Measurements from ENCODE around the gene TRIAP1. TPM values are rescaled to one million over a fixed set of nuclear protein-coding genes. Genes with fewer than 3 reads are reported as not detected.

The TRIAP1 gene
- total RNA-seq, 1 experiment from 2014 or later = 50.2 TPM

DNA sequence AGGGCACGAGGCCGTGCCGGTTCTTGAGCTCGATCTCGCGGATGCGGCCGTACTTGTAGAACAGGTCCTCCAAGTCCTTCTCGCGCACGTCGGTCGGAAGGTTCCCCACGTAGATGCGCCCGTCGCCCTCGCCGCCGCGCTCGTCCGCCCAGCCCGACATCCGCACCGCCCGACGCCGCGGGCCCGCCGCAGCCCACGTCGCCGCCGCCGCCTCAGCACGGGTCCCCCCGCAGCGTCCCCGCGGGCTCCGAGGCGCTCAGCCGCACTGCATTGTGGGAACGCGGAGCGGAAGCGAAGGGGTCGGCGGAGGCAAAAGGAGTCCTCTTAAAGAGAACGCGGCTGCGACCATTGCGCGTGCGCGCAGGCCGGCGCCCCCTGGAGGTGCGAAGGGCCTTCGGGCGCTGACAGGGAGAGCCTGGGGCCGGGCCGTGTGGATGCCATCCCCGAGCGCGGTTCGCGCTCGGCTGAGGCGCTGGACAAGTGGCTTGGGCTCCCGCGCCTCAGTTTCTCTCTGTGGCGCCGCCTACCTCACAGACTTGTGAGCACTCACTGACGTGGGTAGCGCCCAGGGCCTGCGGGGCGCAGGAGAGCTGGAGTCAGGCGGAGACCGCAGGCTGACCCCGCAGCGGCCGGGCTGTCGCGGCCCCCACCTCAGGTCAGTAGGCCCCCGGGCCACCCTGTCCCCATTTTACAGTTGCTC is 23.4 kb upstream of the TRIAP1 start, which contains the start of gene SRSF9:
Gene SRSF9 (minus strand): TSS at position 299 of the 700 bp plus-strand sequence. CDS start 139 bp downstream, at position 160.
- TF ChIP-seq, protein P1, sequence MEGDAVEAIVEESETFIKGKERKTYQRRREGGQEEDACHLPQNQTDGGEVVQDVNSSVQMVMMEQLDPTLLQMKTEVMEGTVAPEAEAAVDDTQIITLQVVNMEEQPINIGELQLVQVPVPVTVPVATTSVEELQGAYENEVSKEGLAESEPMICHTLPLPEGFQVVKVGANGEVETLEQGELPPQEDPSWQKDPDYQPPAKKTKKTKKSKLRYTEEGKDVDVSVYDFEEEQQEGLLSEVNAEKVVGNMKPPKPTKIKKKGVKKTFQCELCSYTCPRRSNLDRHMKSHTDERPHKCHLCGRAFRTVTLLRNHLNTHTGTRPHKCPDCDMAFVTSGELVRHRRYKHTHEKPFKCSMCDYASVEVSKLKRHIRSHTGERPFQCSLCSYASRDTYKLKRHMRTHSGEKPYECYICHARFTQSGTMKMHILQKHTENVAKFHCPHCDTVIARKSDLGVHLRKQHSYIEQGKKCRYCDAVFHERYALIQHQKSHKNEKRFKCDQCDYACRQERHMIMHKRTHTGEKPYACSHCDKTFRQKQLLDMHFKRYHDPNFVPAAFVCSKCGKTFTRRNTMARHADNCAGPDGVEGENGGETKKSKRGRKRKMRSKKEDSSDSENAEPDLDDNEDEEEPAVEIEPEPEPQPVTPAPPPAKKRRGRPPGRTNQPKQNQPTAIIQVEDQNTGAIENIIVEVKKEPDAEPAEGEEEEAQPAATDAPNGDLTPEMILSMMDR (IDR thresholded peaks at IDR 0.05; ENCODE audit: unreplicated experiment) = peak; percentile 93
- no TSS peak for BruUV-seq (replicated peaks)
- Mint-ChIP-seq H3K9me3 (ENCODE audit: unreplicated experiment) (no peaks in the 10 kb centered on the region), H3K27ac (ENCODE audit: low read depth, unreplicated experiment) (peak within 1 kb of the TSS; percentile 75), H3K27me3 (ENCODE audit: insufficient read depth, unreplicated experiment) (no peaks in the 10 kb centered on the region), H3K4me3 (ENCODE audit: unreplicated experiment) (peak within 1 kb of the TSS; percentile 88), H3K36me3 (ENCODE audit: insufficient read depth, unreplicated experiment) (peaks cover 40% of the 10 kb centered on the region), H3K4me1 (ENCODE audit: insufficient read depth, unreplicated experiment) (peaks cover 19% of the 10 kb centered on the region)
- DNase-seq (ENCODE audit: unreplicated experiment) = peak; percentile 95
- ChIA-PET CTCF (interaction anchor here (0.7 to 5.1 kb wide), 18 partner anchors 10 to 1610 kb away, joined by 3 to 42 read pairs (median 4); partner anchors contain the start of genes COX6A1 and DYNLL1), POLR2A (interaction anchor here (0.6 to 6.6 kb wide), 11 partner anchors 23 to 269 kb away, joined by 3 to 56 read pairs (median 9); partner anchors contain the start of genes COQ5, COX6A1, DYNLL1 and GATC)
- intact Hi-C loops (cut with micrococcal nuclease) = loop anchor here (1.0 to 2.0 kb wide), 2 partner anchors 26 to 145 kb away; no protein-coding TSS in a partner anchor

GRCh38 chr12:120468821-120469449 is 22.8 kb upstream of the TRIAP1 start:
- Mint-ChIP-seq H3K27ac (ENCODE audit: low read depth, unreplicated experiment) (peak overlapping the region; percentile 75), H3K9me3 (ENCODE audit: unreplicated experiment) (no peaks in the 10 kb centered on the region), H3K4me3 (ENCODE audit: unreplicated experiment) (peak overlapping the region; percentile 88), H3K36me3 (ENCODE audit: insufficient read depth, unreplicated experiment) (peaks cover 42% of the 10 kb centered on the region), H3K27me3 (ENCODE audit: insufficient read depth, unreplicated experiment) (no peaks in the 10 kb centered on the region), H3K4me1 (ENCODE audit: insufficient read depth, unreplicated experiment) (peaks cover 17% of the 10 kb centered on the region)
- BruUV-seq (replicated peaks) = no TSS peak
- ChIA-PET POLR2A (interaction anchor here (0.6 to 6.6 kb wide), 18 partner anchors 9 to 1305 kb away, joined by 3 to 56 read pairs (median 4); partner anchors contain the start of genes COQ5, COX6A1, DYNLL1 and GATC), CTCF (interaction anchor here (0.6 to 5.1 kb wide), 12 partner anchors 12 to 619 kb away, joined by 3 to 42 read pairs (median 6); partner anchors contain the start of genes COX6A1, DYNLL1, GATC and TRIAP1)
- intact Hi-C loops (cut with micrococcal nuclease) = loop anchor here (1.0 to 2.0 kb wide), 2 partner anchors 26 to 144 kb away; no protein-coding TSS in a partner anchor
- DNase-seq (ENCODE audit: unreplicated experiment) = peak; percentile 5
- TF ChIP-seq, protein P1 (IDR thresholded peaks at IDR 0.05; ENCODE audit: unreplicated experiment) = no peak

DNA sequence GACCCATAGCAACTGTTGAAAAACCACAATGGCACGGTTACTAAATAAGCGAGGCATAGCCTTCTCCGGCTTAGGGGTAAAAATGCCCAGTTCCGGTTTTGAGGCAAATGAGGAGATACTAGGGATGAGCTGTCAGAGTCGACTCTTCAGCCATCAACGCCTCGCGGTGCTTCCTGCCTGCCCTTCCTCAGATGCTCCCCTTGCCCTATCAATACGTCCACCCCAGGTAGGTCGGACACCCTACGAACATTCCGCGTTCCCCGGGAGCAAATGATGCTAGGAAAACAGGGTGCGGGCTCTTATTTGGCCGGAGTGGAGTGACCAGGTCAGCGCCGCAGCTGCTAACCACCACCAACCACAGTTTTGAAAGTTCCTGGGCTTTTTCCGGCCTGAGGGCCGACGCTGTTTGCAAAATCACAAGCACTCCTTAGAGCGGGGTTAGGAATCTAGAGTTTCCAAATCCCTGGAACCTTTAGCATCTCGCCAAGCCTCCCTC is 22.2 kb upstream of the TRIAP1 start:
- CTCF ChIA-PET = interaction anchor here (0.6 to 5.1 kb wide), 10 partner anchors 11 to 619 kb away, joined by 3 to 42 read pairs (median 10); partner anchors contain the start of genes COX6A1, DYNLL1, GATC and TRIAP1
- TSS peak; percentile 32 for BruUV-seq (replicated peaks)
- TF ChIP-seq, protein P1 (IDR thresholded peaks at IDR 0.05; ENCODE audit: unreplicated experiment) = no peak
- Mint-ChIP-seq H3K27me3 (ENCODE audit: insufficient read depth, unreplicated experiment) (no peaks in the 10 kb centered on the region), H3K4me1 (ENCODE audit: insufficient read depth, unreplicated experiment) (peaks cover 17% of the 10 kb centered on the region), H3K27ac (ENCODE audit: low read depth, unreplicated experiment) (peak overlapping the region; percentile 75), H3K36me3 (ENCODE audit: insufficient read depth, unreplicated experiment) (peaks cover 48% of the 10 kb centered on the region), H3K9me3 (ENCODE audit: unreplicated experiment) (no peaks in the 10 kb centered on the region), H3K4me3 (ENCODE audit: unreplicated experiment) (peak overlapping the region; percentile 88)
- intact Hi-C loops (cut with micrococcal nuclease) = loop anchor here (2.0 kb wide), 1 partner anchor 144 kb away; no protein-coding TSS in a partner anchor
- peak; percentile 50 for DNase-seq (ENCODE audit: unreplicated experiment)
- POLR2A ChIA-PET = interaction anchor here (0.6 to 6.6 kb wide), 18 partner anchors 8 to 1304 kb away, joined by 3 to 56 read pairs (median 4); partner anchors contain the start of genes COQ5, COX6A1, DYNLL1 and GATC

Measured in MCF 10A (cell line).